ENCODE results near the gene CEP72.
"Not testable (repeated sequence)": the region's sequence is repeated elsewhere in the genome, so short reads cannot be mapped to it uniquely, and the experiment has no call there.

The CEP72 gene

GRCh38 chr5:672329-673160 lies 60.4 kb downstream of the CEP72 start:
- DNase-seq = peak; percentile 69

DNA sequence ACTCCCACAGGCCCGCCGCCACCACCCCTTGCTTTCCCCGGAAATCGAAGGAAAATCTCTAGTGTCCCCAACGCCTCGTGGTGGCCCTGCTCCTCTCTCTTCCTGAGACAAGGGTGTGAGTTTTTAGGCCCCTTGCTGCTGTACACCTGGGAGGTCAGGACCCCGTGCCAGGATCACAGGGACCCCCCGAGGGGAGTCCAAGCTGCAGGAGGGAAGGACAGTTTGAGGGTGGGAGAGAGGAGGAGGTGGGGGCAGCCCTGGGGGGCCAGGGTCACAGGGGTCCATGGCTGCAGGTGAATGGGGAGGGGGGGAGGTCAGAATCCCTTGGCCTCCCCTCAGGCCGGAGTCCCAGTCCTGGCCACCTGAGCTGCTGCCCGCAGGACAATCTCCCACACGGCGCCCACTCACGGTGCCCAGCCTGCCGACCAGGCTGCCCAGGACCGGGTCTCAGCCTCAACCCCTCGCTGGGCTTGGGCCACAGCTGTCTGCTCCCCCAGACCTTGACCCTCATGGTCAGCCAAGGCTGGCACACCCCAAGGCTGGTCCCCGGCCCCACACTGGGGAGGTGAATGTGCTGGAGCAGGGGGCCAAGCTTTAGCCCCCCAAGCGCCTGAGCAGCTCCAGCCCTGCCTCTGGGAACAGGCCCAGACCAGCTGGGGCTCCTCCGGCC lies 61.2 kb downstream of the CEP72 start:
- DNase-seq = no peak

DNA sequence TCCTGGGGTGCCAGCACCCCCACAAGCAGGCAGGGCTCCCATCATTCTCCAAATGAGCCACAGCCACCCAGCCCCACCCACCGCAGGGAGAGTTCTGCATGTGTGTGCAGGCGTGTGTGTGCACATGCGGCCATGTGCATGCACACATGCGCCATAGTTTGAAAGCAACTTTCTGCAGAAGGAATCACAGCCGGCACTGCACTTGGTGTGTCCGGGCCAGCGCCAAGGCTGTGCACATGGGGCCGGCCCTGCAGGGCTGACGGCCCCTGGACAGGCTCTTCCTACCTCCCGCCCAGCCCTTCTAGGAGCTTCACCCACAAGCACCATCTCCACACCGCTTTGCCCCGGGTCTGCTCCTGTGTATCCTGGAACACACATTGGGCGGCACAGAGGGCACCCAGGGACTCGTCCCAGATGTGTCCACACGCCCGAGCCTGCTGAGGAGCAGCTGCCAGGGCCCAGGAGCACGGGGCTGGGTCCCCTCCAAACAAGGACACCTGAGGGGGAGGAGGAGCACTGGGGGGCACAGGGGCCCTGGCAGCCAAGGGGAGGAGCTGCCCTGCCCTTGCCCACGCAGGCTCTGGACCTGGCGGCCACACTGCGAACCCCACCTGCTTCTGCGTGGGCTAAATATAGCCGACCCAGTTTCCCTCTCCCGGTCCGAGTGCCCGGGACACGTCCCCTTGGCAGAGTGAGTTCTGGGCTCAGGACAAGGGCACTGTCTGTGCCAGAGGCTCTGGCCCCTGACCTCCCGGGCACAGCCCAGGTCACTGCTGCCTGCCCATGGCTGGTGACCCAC lies 61.9 kb downstream of the CEP72 start:
- DNase-seq = peak; percentile 30

DNA sequence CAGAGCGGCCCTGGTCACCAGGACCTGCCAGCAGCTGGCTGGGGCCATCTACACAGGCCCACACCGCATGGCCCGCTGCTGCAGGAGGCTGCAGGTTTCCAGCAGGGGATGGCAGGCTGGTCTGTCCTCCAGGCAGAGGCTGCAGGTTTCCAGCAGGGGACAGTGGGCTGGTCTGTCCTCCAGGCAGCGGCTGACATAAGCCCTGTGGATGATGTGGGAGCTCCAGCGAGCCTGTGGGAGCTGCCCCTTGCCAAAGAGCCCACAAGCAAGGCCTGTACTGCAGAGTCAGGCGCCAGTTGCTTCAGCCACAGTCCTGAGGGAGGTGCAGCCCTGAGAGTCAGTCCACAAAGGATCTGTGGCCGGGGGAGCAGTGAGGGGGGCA lies 62.5 kb downstream of the CEP72 start:
- DNase-seq = no peak

GRCh38 chr5:675111-675870 lies 63.2 kb downstream of the CEP72 start:
- no peak for DNase-seq

- DNase-seq = no peak
These were observed 63.9 kb downstream of the CEP72 start for GRCh38 chr5:675871-676698.

- DNase-seq = no peak
These were observed 64.5 kb downstream of the CEP72 start for GRCh38 chr5:676699-677076.

DNA sequence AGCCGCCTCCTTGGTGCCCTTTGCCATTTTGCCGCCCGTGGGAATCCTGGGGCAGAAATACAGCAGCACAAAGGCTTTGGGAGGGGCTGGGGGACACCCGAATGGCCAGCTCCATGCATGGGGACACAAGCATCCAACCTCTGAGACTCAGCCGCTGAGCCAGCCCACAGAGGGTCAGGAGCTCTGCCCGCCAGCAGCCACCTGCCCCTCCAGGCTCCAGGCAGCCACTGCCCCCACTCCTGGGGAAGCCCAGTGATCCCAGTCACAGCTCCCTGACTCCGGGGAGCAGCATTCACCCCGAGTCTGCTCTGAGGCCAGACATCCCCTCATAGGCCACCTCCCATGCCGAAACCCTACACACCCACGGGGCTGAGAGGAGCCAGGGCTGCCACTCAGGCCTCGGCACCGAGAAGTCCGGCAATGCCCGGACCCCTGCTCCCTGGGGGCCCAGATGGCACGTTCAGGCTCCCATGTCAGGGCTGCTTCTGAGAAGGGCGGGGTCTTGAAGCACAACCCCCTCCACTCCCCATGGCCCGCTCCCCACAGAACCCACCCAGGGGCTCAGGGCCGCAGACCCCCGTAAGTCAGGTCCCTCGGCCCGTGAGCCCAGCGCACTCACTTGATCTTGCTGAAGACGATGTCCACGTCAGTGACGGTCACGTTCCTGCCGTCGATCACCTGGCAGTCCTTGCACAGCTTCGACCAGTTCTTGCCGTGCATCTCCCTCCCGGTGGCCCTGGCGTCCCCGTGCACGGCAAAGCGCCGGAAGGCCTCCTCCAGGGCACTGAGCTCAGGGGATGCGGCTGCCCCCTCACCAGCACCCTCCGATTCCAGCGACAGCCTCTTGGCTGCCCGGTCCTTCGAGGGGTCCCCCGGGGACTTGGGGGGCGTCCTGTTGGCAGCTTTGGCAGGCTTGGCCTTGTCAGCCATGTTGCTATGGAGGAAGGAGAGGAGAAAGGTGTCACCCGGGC lies 65.3 kb downstream of the CEP72 start:
- peak; percentile 22 for DNase-seq

GRCh38 chr5:678521-678920 lies 66.4 kb downstream of the CEP72 start:
- not testable (repeated sequence) for DNase-seq

- not testable (repeated sequence) for DNase-seq
These were observed 67.2 kb downstream of the CEP72 start for GRCh38 chr5:679166-679895.

GRCh38 chr5:680118-680795 lies 68.1 kb downstream of the CEP72 start:
- not testable (repeated sequence) for DNase-seq

GRCh38 chr5:680836-681235 lies 68.7 kb downstream of the CEP72 start:
- DNase-seq = not testable (repeated sequence)

DNA sequence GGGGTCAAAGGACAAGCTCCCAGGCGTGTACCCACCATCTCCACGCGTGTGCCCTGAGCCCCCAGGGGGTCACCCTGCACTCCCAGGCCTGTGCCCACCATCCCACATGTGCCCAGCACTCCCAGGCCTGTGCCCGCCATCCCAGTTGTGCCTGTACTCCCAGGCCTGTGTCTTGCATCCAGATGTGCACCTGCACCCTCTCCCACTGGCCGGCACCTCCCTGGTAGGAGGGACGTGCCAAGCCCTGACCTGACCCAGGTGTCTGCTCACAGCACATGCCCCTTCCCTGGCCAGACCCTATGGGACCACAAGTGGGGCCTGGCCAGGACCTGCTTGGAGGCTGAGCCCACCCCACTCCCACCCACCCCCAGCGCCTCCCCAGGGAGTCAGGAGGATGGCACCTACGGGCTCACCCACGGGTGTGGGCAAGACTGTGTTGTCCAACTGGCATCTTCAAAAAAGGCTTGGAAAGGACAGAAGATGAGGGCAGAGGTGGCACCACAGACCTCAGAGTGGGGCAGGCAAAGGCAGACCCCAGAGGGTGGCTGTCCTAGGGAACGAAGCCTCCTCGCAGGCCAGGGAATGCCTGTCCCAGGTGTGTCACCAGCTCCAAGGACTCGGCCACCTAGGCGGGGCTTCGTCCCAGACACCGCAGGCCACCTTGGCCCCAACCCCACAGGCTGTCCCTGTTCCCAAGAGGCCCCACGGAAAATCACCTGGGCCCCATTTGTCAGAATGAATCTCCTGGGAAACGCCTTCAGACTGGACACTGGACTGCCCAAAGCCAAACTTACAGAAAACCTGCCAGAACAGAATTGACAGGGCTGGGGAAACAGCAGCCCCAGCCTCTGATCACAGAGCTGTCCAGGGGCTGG lies 69.4 kb downstream of the CEP72 start:
- DNase-seq = not testable (repeated sequence)

GRCh38 chr5:682216-682615 lies 70.1 kb downstream of the CEP72 start:
- DNase-seq = not testable (repeated sequence)

GRCh38 chr5:682651-683358 lies 70.7 kb downstream of the CEP72 start:
- DNase-seq = not testable (repeated sequence)

DNA sequence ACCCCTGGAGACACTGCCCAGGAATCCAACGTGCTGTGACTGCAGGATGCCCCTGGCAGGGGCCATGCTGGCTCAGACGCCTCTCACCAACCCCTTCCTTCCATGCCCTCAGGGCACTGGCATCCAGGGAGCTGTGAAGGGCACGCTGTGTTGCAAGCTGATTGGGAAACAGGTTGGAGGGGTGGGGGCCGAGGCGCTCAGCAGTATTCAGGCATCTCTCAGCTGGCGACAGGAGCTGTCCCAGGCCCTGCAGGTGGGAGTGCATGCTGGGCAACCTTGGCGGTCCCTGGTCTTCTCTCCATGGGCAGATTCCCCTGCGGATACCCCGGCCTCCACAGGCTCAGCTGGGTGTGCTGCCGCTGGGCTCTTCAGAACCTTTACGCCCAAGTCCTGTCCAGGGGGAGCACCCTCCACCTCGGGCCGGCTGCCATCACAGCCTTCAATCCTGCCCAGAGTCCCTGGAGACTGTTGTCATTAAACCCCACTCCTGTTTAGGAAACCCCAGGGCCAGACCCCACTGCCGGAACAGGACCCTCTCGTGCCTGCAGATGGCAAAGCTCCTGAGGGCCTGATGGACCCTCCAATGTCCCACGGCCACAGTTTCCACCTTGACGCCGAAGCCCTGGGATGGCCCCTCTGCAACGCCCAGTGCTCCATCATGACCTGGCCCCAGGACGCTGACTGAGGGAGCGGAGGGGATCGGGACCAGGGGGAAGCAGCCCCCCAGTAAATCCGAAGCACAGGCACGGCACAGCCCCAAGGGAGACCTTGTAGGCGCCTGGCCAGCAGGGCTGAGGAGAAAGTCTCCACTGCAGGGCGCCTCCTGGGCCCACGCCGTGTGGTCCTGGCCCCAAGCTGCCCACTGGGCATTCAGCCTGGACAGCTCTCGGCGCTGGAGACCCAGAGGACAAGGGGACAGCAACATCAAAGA lies 71.7 kb downstream of the CEP72 start:
- no peak for DNase-seq
